Inflammatory macrophage treated with lipopolysaccharide for 4 hours (primary cell): ENCODE results near the gene TMEM117.
"Not testable (repeated sequence)": the region's sequence is repeated elsewhere in the genome, so short reads cannot be mapped to it uniquely, and the experiment has no call there.

Source experiments
- DNase-seq: peaks from one replicate; pipeline ENCODE4 v3.0.0-alpha.2; 2020

TMEM117 gene

DNA sequence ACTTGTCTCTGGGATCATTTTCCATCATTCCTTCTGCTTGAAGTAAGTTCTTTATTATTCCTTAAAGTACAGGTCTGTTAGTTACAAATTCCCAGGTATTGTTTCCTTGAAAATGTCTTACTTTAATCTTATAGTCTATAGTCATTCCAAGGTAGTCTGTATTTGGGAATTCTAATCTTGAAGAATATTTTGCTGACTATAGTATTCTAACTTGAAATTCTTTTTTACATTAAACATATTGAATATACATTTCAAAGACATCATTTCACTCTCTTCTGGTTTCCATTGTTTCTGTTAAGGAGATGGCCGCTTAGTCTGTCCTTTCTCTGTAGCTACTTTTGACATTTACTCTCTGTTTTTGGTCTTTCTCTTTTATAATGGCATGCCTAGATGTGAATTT is 399.8 kb downstream of the TMEM117 start:
- DNase-seq, result no peak

DNA sequence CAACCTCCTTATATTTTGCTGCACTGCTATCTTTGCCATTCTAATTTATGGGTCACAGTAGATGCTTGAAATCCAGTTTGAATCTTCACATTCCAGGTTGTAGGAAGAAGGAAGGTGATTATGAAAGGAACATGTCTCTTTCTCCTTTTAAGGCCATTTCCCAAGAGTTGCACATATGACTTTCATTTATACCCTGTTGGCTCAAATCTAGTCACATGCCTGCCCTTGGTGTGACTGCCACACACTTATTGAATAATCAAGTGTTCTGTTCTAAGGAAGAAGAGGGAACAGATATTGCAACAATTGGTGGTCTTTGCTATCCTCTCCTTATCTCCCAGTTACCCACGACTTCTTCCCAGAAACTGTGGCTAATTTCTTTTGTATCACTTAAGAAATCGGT is 404.3 kb downstream of the TMEM117 start:
- DNase-seq, result no peak

DNA sequence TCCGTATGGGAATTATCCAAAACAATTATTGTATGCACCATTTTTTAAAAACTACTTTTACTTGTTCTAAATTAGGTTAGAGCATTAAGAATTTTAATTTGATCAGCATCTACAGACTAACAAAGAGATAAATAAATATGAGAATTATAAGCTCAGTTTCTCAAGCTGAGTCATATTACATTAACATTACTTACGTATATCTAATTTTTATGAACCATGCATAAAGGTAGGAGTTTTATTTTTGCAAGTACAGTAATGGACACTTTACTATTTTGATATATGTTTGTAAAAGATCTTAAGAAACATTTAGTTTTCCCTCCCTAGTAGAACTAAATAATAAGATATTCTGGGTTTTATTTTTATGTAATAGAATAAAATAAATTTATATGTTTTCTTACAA is 410.1 kb downstream of the TMEM117 start:
- DNase-seq, result no peak

DNA sequence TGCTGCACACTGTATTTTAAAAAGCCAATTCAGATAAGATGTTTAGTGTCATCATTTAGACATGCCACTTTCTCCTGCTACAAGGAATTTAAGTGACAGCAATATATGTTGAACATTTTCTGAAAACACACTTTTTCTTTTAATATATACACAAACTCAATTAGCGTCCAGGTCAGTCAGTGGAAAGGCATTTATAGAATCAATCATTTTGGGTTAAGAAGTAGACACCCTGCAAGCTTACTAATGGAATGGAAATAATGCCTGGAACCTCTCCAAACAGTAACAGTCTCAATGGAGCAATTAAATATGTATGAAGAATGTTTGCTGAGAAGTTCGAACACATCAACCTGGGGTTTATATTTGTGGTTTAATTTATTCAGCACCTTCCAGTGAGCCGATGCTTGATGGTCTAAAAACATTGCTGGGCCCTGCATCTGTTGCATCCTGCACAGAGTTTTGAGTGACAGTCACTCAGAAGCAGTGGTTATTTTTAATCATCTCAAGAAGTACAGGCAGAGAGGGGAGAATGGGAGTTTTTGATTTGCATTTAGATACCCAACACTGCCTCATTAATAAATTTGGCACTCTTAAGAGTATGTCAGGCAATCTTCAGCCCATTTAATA is 410.7 kb downstream of the TMEM117 start:
- DNase-seq, result no peak

- DNase-seq, result no peak
These were observed 411.7 kb downstream of the TMEM117 start for GRCh38 chr12:44247588-44247987.

DNA sequence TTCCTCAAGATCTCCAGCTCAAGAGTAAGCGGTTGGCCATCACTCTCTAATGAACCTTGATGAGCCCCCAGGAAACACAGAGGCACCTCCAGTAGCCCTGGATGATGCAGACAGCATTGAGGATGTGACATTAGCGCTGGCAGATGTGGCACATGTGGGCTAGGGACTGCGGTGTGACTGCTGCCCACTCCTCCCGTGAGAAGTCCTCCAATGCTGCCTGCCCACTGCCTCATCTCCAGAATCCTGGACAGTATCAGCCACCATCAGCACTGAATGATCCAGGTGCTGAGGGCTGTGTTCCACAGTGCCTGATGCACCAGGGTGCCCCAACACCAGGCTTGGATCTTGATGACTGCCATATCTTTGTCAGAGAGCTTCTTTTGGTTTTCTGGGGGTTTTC is 412.6 kb downstream of the TMEM117 start:
- no peak for DNase-seq

DNA sequence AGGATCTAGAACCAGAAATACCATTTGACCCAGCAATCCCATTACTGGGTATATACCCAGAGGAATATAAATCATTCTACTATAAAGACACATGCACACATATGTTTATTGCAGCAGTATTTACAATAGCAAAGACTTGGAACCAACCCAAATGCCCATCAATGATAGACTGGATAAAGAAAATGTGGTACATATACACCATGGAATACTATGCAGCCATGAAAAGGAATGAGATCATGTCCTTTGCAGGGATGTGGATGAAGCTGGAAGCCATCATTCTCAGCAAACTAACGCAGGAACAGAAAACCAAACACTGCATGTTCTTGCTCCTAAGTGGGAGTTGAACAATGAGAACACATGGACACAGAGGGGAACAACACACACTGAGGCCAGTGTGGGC is 414.6 kb downstream of the TMEM117 start:
- not testable (repeated sequence) for DNase-seq

- no peak for DNase-seq
These were observed 417.5 kb downstream of the TMEM117 start for GRCh38 chr12:44253338-44253856.

DNA sequence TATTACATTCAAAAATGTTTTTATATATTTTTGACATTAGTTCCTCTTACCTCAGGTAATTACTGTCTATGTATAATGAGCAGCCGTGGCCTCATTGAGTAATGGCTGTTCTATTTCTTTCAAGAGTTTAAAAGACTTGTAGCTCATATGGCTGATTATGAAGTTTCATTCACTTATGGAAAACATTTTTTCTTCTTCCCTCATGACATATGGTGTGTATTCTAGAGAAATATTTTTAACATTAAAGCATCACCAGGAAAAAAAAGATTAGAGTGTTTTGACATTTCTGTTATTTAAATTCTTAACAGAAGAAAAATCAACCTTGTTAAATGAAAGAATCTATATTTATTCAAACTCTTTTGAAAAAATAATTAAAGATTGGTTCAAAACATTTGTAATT is 422.4 kb downstream of the TMEM117 start:
- DNase-seq, result no peak

DNA sequence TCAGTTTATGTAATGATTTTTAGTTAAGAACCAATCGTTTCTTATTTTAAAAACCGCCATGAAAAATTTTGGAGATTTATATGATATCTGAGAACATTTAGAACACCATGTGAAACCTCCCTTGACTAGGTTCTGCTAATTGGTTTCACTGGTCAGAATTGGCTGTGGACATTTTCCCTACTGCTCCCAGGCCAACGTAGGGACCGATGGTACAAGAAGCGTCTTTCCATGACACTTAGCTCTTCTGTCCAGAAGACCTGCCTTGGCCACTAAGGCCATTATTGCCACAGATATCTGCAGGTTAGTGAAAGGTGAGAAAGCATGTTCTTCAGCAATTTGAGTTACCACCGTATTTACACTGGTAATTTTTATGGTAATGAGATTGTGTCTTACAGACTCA is 424.0 kb downstream of the TMEM117 start:
- no peak for DNase-seq

- DNase-seq, result no peak
These were observed 424.7 kb downstream of the TMEM117 start for GRCh38 chr12:44260581-44260980.

DNA sequence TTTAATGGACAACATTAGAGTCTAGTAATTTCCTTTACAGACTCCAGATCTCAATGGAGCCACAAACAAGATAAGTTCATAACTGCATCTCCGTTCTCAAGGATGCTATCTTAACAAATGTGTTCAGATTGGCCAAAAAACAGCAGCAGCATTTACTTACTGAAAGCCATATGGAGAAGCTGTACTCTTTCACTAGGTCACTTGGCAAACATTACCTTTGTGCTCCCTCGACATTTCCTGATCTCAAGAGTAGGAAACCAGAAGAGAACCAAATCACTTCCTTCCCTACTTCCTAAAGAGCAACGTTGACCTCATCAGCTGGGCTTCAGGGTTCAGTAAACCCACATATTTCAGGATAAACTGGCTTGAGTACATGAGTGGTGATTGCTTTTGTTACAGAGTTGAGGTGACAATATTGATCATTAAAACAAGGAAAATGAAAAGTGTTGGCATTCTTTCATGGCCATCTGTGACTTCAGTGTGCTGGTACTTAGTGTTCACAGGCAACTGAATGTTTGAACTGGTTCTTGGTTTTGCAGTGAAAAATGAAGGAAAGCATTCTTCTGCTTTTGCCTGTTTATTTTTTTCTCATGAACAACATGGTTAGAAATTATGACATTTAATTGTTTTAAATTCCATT is 449.6 kb downstream of the TMEM117 start:
- DNase-seq, result no peak

- DNase-seq, result no peak
These were observed 450.5 kb downstream of the TMEM117 start for GRCh38 chr12:44286336-44286735.

DNA sequence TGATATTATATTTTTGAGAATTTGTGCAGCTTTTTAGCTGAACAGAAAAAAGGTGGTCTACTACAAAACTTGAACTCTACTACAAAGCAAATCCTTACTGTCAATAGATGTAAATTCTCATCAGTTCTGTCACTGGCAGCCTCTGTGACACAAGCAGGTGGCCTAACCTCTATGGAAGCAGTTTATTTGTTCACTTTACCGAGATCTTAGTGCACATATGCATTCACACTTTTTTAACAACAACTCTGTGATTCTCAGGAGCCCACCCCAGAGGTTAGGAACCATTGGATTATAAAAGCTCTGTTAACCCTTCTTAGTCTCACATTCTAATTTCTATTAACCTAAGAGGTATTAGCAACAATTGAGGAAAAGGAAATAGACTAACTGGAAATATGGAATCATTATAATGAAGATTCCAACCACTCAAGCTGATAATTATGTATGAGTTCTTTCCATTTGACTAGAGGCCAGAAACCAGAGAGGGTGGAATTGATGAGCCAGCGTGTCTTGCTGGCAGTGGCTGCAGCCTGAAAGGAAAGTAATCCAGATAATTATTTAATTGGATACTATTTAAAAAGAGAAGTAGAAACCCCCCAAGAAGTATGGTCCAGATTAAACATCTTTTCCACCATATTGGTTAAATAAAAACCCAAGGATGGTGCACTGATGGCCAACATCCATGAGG is 451.1 kb downstream of the TMEM117 start:
- DNase-seq, result no peak

GRCh38 chr12:44287545-44287944 is 451.7 kb downstream of the TMEM117 start:
- no peak for DNase-seq

GRCh38 chr12:44294649-44295048 is 458.8 kb downstream of the TMEM117 start:
- no peak for DNase-seq

DNA sequence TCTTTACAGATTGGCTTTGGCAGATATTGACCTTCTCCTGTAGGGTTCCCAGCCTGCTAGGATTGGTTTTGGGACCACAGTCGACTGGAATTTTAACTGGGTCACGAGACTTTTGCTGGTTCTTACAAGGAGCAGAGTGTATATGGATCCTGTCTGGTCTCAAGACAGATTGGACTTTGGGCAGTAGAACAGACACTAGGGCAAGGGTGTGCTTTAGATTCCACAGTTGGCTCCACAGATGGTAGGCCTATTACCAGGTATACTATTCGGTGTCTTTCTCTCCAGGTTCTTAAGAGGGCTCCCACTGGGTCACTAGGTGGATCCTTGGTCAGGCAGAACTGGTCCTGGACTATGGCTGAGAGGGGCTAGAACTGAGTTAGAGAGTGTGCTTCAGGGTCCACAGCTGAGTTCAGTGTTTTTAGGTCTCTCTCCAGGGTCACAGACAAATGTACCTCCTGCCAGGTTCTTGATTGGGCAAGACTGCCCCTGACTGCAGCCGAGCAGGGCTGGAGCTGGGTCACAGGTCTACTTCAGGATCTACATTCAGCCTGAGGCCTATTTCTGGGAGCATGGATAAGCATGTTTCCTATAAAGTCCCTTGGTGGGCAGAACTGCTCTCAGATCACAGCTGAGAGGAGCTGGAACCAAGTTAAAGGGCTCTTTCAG is 460.2 kb downstream of the TMEM117 start:
- no peak for DNase-seq

DNA sequence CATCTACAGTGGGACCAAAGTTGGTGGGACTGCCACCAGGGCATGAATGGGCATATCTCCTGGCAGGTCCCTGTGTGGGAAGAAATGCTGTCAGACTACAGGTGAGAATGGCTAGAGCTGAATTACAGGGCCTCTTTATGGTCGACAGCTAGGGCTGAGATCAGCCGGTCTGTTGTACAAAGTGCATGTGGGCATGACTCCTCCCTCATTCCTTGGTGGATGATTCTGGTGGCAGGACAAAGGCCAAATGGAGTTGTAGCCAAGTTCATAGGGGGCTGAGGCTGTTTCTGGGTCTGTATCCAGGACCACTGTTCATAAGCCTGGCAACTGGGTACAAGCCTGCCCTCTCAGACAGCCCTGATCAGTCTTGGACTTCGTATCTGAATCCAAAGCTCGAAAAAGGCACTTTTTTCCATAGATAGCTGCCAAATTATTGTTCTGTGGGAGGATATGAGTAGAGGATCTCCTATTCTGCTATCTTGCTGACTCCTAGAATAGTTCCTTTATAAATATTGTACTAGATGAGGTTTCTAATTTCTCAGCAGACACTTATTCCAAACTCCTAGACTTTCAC is 460.8 kb downstream of the TMEM117 start:
- no peak for DNase-seq

GRCh38 chr12:44299524-44299923 is 463.6 kb downstream of the TMEM117 start:
- DNase-seq, result no peak

- DNase-seq, result no peak
These were observed 471.8 kb downstream of the TMEM117 start for GRCh38 chr12:44307506-44308168.

DNA sequence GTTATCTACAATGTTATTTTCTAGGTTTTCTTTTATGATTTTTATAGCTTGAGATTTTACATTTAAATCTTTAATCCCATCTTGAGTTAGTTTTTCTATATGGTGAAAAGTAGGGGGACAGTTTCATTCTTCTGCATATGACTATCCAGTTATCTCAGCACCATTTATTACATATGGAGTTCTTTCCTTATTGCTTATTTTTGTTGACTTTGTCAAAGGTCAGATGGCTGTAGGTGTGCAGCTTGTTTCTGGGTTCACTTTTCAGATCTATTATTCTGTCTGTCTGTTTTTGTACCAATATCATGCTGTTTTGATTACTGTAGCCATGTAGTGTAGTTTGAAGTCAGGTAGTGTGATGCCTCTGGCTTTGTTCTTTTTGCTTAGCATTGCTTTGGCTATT is 477.3 kb downstream of the TMEM117 start:
- DNase-seq, result no peak

DNA sequence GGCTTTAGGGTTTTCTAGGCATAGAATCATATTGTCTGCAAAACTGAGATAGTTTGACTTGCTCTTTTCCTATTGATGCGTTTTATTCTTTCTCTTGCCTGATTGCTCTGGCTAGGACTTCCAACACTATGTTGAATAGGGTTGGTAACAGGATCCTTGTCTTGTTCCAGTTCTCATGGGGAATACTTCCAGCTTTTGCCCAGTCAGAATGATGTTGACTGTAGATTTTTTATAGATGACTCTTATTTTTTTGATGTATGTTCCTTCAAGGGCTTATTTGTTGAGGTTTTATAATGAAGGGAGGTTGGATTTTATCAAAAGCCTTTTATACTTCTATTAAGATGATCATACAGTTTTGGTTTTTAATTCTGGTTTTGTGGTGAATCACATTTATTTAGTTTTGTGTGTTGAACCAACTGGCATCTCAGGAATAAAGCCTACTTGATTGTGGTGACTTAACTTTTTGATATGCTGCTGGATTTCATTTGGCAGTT is 478.2 kb downstream of the TMEM117 start:
- DNase-seq, result no peak
